SJSA1 (cell line): ENCODE results near the gene SIKE1. TPM values are rescaled to one million over a fixed set of nuclear protein-coding genes. Genes with fewer than 3 reads are reported as not detected.

Source experiments
- total RNA-seq: library from RNA; depleted of rRNA; stranded (reverse); fragments of >200 nt; shearing (Covaris generic); gene quantifications from 2 replicates; pipeline ENCODE4 v1.2.3, GENCODE V29; 2014; rRNA removed

The SIKE1 gene
- total RNA-seq, 1 experiment from 2014 or later = 88.9 TPM

Other genes starting within 250 kb of the SIKE1 start
- gene BCAS2, start 199.1 kb downstream of the SIKE1 start, total RNA-seq = 64.7 and 79.5 TPM in 2 replicates
- 1.5 TPM in 2 replicates for gene DENND2C, start 110.6 kb downstream of the SIKE1 start, total RNA-seq
- gene AMPD1, start 85.1 kb downstream of the SIKE1 start, total RNA-seq = not detected in 2 replicates
- 78.2 and 88.0 TPM in 2 replicates for gene NRAS, start 63.9 kb downstream of the SIKE1 start, total RNA-seq
- gene CSDE1, start 22.7 kb downstream of the SIKE1 start, total RNA-seq = 771 and 913 TPM in 2 replicates
- not detected in 2 replicates for gene SYCP1, start 74.2 kb upstream of the SIKE1 start, total RNA-seq
- gene TSHB, start 249.1 kb upstream of the SIKE1 start, total RNA-seq = not detected in 2 replicates